Lower lobe of right lung (tissue), 2 donors: ENCODE results near the gene IPO11. TPM values are rescaled to one million over a fixed set of nuclear protein-coding genes. Genes with fewer than 3 reads are reported as not detected.
"Not testable (repeated sequence)": the region's sequence is repeated elsewhere in the genome, so short reads cannot be mapped to it uniquely, and the experiment has no call there.

Experiments
- ATAC-seq, 2 donors: fragments of 200-7000 bp; cut with Tn5 transposase; one replicate each; pipeline ENCODE4 v1.9.1; 2020 to 2022; ENCODE audit warnings: mild to moderate bottlenecking in 2 of 2, moderate library complexity in 2 of 2
- DNase-seq: peaks from one replicate; pipeline ENCODE4 v3.0.0-alpha.2; 2020
- H3K27ac ChIP-seq: fragments of 200-600 bp; one replicate; pipeline ENCODE4 v1.8.0; 2022
- H3K27me3 ChIP-seq: fragments of 200-600 bp; one replicate; pipeline ENCODE4 v1.8.0; 2022; ENCODE audit warnings: low read depth
- H3K36me3 ChIP-seq: fragments of 200-600 bp; one replicate; pipeline ENCODE4 v1.8.0; 2022; ENCODE audit warnings: mild to moderate bottlenecking
- H3K4me1 ChIP-seq: fragments of 200-600 bp; one replicate; pipeline ENCODE4 v1.8.0; 2022
- H3K4me3 ChIP-seq: fragments of 200-600 bp; one replicate; pipeline ENCODE4 v1.8.0; 2022; ENCODE audit warnings: mild to moderate bottlenecking
- H3K9me3 ChIP-seq: fragments of 200-600 bp; one replicate; pipeline ENCODE4 v1.8.0; 2022
- CTCF ChIP-seq: fragments of 200-600 bp; IDR thresholded peaks from one replicate; pipeline ENCODE4 v1.8.0; 2022; ENCODE audit warnings: antibody characterized with exemption, mild to moderate bottlenecking
- intact Hi-C: fragments of 100-400 bp; cut with DNase I; formaldehyde crosslinking; loops from one replicate; pipeline ENCODE4 v1.11.0; 2022
- total RNA-seq: library from RNA; stranded (reverse); fragmentation: NEBNext Ultra II Directional; extraction: Animal tissue kit (Norgen Biotek cat#: 25700); gene quantifications from one replicate; pipeline ENCODE4 v1.2.1, GENCODE V29; 2021
- donor health status: DM: no; HTN: yes; CAD: no; lungs with severe emphysema.

The IPO11 gene
- total RNA-seq, 1 donor from 2014 or later = 30.4 TPM

- H3K27me3 ChIP-seq = no peaks in the 10 kb centered on the region
- intact Hi-C loops = no loop called here
- no peak for DNase-seq
- no peak for TF ChIP-seq CTCF
- no peaks in the 10 kb centered on the region for H3K36me3 ChIP-seq
- no peak overlapping the region for H3K27ac ChIP-seq
- H3K4me3 ChIP-seq = no peak overlapping the region
- no peaks in the 10 kb centered on the region for H3K9me3 ChIP-seq
- ATAC-seq = no peak
- no peaks in the 10 kb centered on the region for H3K4me1 ChIP-seq
These were observed 201.8 kb downstream of the IPO11 start for GRCh38 chr5:62614355-62614754.

DNA sequence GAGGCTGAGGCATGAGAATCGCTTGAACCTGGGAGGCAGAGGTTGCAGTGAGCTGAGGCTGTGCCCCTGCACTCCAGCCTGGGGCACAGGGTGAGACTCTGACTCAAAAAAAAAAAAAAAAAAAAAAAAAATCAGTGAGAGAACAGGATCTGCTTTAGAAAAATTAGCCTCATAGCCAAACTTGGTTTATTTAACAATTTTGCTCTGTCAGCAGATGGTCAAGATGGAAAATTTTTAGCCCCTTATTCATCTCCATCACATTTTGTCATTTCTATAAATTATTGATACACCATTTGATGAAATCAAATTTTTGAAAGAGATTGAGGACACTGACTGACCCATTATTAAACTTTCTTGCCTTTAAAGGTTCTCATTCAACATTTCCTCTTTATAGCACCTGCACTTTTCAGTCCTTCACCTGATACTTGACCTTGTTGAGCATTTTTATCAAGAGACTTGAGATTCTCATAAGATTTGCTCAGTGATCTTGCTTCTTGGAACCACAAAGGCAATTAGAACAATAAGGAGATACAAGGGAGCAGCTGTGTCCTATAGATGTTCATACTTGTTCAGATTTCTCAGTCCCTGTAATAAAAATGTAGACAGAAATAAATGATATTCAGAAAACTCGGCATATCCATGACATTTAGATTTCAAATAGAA lies 204.2 kb downstream of the IPO11 start:
- no peak for TF ChIP-seq CTCF
- no peak for DNase-seq
- no peak for ATAC-seq
- no peaks in the 10 kb centered on the region for H3K4me1 ChIP-seq
- no peaks in the 10 kb centered on the region for H3K9me3 ChIP-seq
- intact Hi-C loops = no loop called here
- H3K27me3 ChIP-seq = no peaks in the 10 kb centered on the region
- no peak overlapping the region for H3K4me3 ChIP-seq
- H3K36me3 ChIP-seq = no peaks in the 10 kb centered on the region
- no peak overlapping the region for H3K27ac ChIP-seq

- no peaks in the 10 kb centered on the region for H3K4me1 ChIP-seq
- ATAC-seq (no peak), DNase-seq (no peak)
- H3K36me3 ChIP-seq = no peaks in the 10 kb centered on the region
- no peaks in the 10 kb centered on the region for H3K27me3 ChIP-seq
- no peak overlapping the region for H3K27ac ChIP-seq
- no peak overlapping the region for H3K4me3 ChIP-seq
- H3K9me3 ChIP-seq = no peaks in the 10 kb centered on the region
- TF ChIP-seq CTCF = no peak
- intact Hi-C loops = no loop called here
These were observed 205.4 kb downstream of the IPO11 start for GRCh38 chr5:62617943-62618342.

GRCh38 chr5:62620761-62621160 lies 208.2 kb downstream of the IPO11 start:
- no peak overlapping the region for H3K27ac ChIP-seq
- H3K4me1 ChIP-seq = no peaks in the 10 kb centered on the region
- DNase-seq = no peak
- H3K36me3 ChIP-seq = peaks cover 1% of the 10 kb centered on the region
- no peak for TF ChIP-seq CTCF
- ATAC-seq = no peak
- no peak overlapping the region for H3K4me3 ChIP-seq
- H3K9me3 ChIP-seq = no peaks in the 10 kb centered on the region
- no peaks in the 10 kb centered on the region for H3K27me3 ChIP-seq
- intact Hi-C loops = no loop called here

DNA sequence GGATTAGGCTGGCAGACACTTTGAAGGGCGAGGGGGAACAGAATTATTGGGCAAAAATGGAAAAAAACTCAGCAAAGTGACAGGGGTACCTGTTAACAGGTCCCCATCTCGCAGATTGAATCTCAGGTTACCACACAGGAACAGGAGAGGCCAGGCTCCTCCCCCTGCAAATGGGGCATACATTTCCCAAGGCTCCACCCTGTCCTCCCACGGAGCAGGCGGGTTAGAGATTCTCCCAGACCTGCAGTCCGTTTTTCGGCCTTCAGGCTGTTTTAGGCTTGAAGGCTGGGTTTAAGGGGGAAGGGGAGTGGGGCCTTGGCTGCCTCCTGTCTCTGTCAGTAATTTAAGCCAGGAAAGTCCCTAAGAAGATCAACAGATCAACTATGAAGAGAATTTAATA lies 208.7 kb downstream of the IPO11 start:
- H3K27ac ChIP-seq = no peak overlapping the region
- no peaks in the 10 kb centered on the region for H3K27me3 ChIP-seq
- ATAC-seq = no peak
- H3K9me3 ChIP-seq = no peaks in the 10 kb centered on the region
- no peak overlapping the region for H3K4me3 ChIP-seq
- peaks cover 5% of the 10 kb centered on the region for H3K36me3 ChIP-seq
- no peaks in the 10 kb centered on the region for H3K4me1 ChIP-seq
- TF ChIP-seq CTCF = no peak
- no peak for DNase-seq
- intact Hi-C loops = no loop called here

- H3K27ac ChIP-seq = no peak overlapping the region
- peaks cover 18% of the 10 kb centered on the region for H3K36me3 ChIP-seq
- no peak overlapping the region for H3K4me3 ChIP-seq
- DNase-seq (no peak), ATAC-seq (no peak)
- intact Hi-C loops = no loop called here
- TF ChIP-seq CTCF = no peak
- no peaks in the 10 kb centered on the region for H3K4me1 ChIP-seq
- H3K9me3 ChIP-seq = no peaks in the 10 kb centered on the region
- H3K27me3 ChIP-seq = no peaks in the 10 kb centered on the region
These were observed 210.7 kb downstream of the IPO11 start for GRCh38 chr5:62623271-62623670.

DNA sequence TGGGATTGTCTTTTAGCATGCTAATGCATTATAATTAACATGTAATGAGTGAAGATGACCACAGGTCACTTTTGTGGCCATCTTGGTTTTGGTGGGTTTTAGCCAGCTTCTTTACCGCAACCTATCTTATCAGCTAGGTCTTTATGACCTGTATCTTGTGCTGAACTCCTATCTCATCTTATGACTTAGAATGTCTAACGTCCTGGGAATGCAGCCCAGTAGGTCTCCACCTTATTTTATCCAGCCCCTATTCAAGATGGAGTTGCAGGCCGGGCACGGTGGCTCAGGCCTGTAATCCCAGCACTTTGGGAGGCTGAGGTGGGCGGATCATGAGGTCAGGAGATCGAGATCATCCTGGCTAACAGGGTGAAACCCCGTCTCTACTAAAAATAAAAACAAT lies 211.9 kb downstream of the IPO11 start:
- DNase-seq, intact Hi-C loops, H3K27ac ChIP-seq, H3K4me3 ChIP-seq, H3K4me1 ChIP-seq, H3K9me3 ChIP-seq, ATAC-seq, H3K27me3 ChIP-seq: not testable (repeated sequence)
- peaks cover 22% of the 10 kb centered on the region for H3K36me3 ChIP-seq
